Testis (tissue), 3 donors: ENCODE results near the gene TMEM202. TPM values are rescaled to one million over a fixed set of nuclear protein-coding genes. Genes with fewer than 3 reads are reported as not detected.
"Not testable (repeated sequence)": the region's sequence is repeated elsewhere in the genome, so short reads cannot be mapped to it uniquely, and the experiment has no call there.

Experiments used
- DNase-seq: peaks from one replicate; pipeline ENCODE4 v3.0.0-alpha.2; 2019
- H3K27ac ChIP-seq, 2 donors: fragments of 200-600 bp; sonication (generic); one replicate each; pipeline ENCODE4 v1.5.1; 2019
- H3K27me3 ChIP-seq: fragments of 200-600 bp; sonication (generic); one replicate; pipeline ENCODE4 v1.5.1; 2019
- H3K36me3 ChIP-seq: fragments of 200-600 bp; sonication (generic); one replicate; pipeline ENCODE4 v1.5.1; 2017; ENCODE audit warnings: low read depth; ENCODE audit errors: missing control alignments
- H3K4me1 ChIP-seq: fragments of 200-600 bp; sonication (generic); one replicate; pipeline ENCODE4 v1.5.1; 2019
- H3K4me3 ChIP-seq, 2 donors: fragments of 200-600 bp; sonication (generic); one replicate each; pipeline ENCODE4 v1.5.1; 2017 to 2019
- H3K9me3 ChIP-seq: fragments of 200-600 bp; sonication (generic); one replicate; pipeline ENCODE4 v1.5.1; 2017
- CTCF ChIP-seq, 3 experiments: fragments of 450-650 bp in 2 of 3; fragments of 200-600 bp in 1 of 3; sonication (generic) in 1 of 3; IDR thresholded peaks; one replicate each; pipeline ENCODE4 v1.5.1; 2016 to 2019; ENCODE audit warnings: antibody characterized with exemption in 3 of 3, mild to moderate bottlenecking in 2 of 3, moderate library complexity in 1 of 3
- POLR2A ChIP-seq: fragments of 450-650 bp; IDR thresholded peaks from one replicate; pipeline ENCODE4 v1.6.1; 2017; ENCODE audit warnings: antibody characterized with exemption, mild to moderate bottlenecking, moderate library complexity
- WGBS, 2 donors: methylation state at CpG; one replicate each; pipeline ENCODE4 v1.1.5; 2018; 5-methylcytosine and 5-hydroxymethylcytosine counted together
- intact Hi-C: fragments of 100-400 bp; cut with DNase I; formaldehyde crosslinking; loops from one replicate; pipeline ENCODE4 v1.15.1; 2023; ENCODE audit warnings: low total_unique reads
- polyA plus RNA-seq: library from polyadenylated mRNA; stranded (reverse); fragments of 350-450 nt; fragmentation: Illumina TruSeq; extraction: RNeasy Lipid Tissue Mini Kit (QIAGEN cat#74804); gene quantifications from one replicate; pipeline ENCODE4 v1.2.3, GENCODE V29; 2014; ENCODE audit warnings: low read depth, low replicate concordance; ENCODE audit not compliant: insufficient read depth
- total RNA-seq, 2 donors: library from RNA; depleted of rRNA; stranded (reverse); fragments of >200 nt; gene quantifications; one replicate each; pipeline ENCODE4 v1.2.3, GENCODE V29; 2016

The TMEM202 gene
- total and polyA plus RNA-seq, 3 donors from 2014 or later: 3.5 to 52.1 (median 6.3) TPM

- Histone ChIP-seq H3K27ac (no peak overlapping the region), H3K4me3 (no peak overlapping the region), H3K27me3 (no peaks in the 10 kb centered on the region), H3K9me3 (no peaks in the 10 kb centered on the region), H3K4me1 (no peaks in the 10 kb centered on the region), H3K36me3 (no peaks in the 10 kb centered on the region)
- TF ChIP-seq POLR2A (no peak), CTCF (IDR thresholded peaks at IDR 0.05) (no peak)
- DNase-seq: no peak
- intact Hi-C loops: no loop called here
Observed at GRCh38 chr15:72387741-72388140, 10.4 kb upstream of the TMEM202 start.

- Histone ChIP-seq H3K36me3 (no peaks in the 10 kb centered on the region), H3K4me3 (no peak overlapping the region), H3K27ac (no peak overlapping the region), H3K4me1 (no peaks in the 10 kb centered on the region), H3K27me3 (no peaks in the 10 kb centered on the region), H3K9me3 (no peaks in the 10 kb centered on the region)
- intact Hi-C loops: no loop called here
- WGBS, 2 donors: 66 to 69% methylated on average over 3 of the region's 3 CpGs
- no peak for TF ChIP-seq POLR2A
- no peak for DNase-seq
Observed at GRCh38 chr15:72389231-72389630, 8.9 kb upstream of the TMEM202 start.

GRCh38 chr15:72396331-72396730, 1.8 kb upstream of the TMEM202 start:
- H3K36me3 ChIP-seq, H3K9me3 ChIP-seq, DNase-seq, intact Hi-C loops, H3K27ac ChIP-seq, H3K27me3 ChIP-seq, H3K4me3 ChIP-seq, H3K4me1 ChIP-seq: not testable (repeated sequence)
- WGBS, 2 donors: 97% methylated on average over 10 of the region's 24 CpGs; no CpG with 5 or more reads in 1 of the 2 donors

GRCh38 chr15:72398648-72399047, 543 bp downstream of the TMEM202 start:
- no peaks in the 10 kb centered on the region for H3K4me1 ChIP-seq
- intact Hi-C loops: no loop called here
- H3K36me3 ChIP-seq: no peaks in the 10 kb centered on the region
- H3K9me3 ChIP-seq: no peaks in the 10 kb centered on the region
- 82 to 89% methylated on average over 7 of the region's 7 CpGs for WGBS, 2 donors
- no peak for DNase-seq
- H3K4me3 ChIP-seq: no peak overlapping the region
- no peak for TF ChIP-seq CTCF (IDR thresholded peaks at IDR 0.05)
- TF ChIP-seq POLR2A: no peak
- no peaks in the 10 kb centered on the region for H3K27me3 ChIP-seq
- no peak overlapping the region for H3K27ac ChIP-seq

- no peaks in the 10 kb centered on the region for H3K4me1 ChIP-seq
- no peaks in the 10 kb centered on the region for H3K9me3 ChIP-seq
- TF ChIP-seq CTCF (IDR thresholded peaks at IDR 0.05) (no peak), POLR2A (no peak)
- no peaks in the 10 kb centered on the region for H3K36me3 ChIP-seq
- intact Hi-C loops: no loop called here
- no peak overlapping the region for H3K4me3 ChIP-seq
- no peak for DNase-seq
- H3K27me3 ChIP-seq: no peaks in the 10 kb centered on the region
- H3K27ac ChIP-seq: no peak overlapping the region
- WGBS, 2 donors: 84 to 91% methylated on average over 5 of the region's 5 CpGs
Observed at GRCh38 chr15:72402726-72403125, 4.6 kb downstream of the TMEM202 start.

- WGBS, 2 donors: 56 to 65% methylated on average over 3 of the region's 3 CpGs
- no peaks in the 10 kb centered on the region for H3K27me3 ChIP-seq
- no peaks in the 10 kb centered on the region for H3K9me3 ChIP-seq
- DNase-seq: no peak
- no peaks in the 10 kb centered on the region for H3K4me1 ChIP-seq
- TF ChIP-seq POLR2A: no peak
- TF ChIP-seq CTCF (IDR thresholded peaks at IDR 0.05): no peak
- no peaks in the 10 kb centered on the region for H3K36me3 ChIP-seq
- intact Hi-C loops: no loop called here
- no peak overlapping the region for H3K4me3 ChIP-seq
- no peak overlapping the region for H3K27ac ChIP-seq
Observed at GRCh38 chr15:72404356-72404755, 6.3 kb downstream of the TMEM202 start.
